Stimulated activated CD4-positive, alpha-beta T cell treated with anti-CD3 and anti-CD28 coated beads, Interleukin-2, amount 100 ng/mL, for 4 hours (primary cell): ENCODE data around the gene GLDC.

Experiments used
- DNase-seq: peaks from one replicate; pipeline ENCODE4 v3.0.0-alpha.2; 2020; ENCODE audit warnings: low read depth

Gene GLDC

DNA sequence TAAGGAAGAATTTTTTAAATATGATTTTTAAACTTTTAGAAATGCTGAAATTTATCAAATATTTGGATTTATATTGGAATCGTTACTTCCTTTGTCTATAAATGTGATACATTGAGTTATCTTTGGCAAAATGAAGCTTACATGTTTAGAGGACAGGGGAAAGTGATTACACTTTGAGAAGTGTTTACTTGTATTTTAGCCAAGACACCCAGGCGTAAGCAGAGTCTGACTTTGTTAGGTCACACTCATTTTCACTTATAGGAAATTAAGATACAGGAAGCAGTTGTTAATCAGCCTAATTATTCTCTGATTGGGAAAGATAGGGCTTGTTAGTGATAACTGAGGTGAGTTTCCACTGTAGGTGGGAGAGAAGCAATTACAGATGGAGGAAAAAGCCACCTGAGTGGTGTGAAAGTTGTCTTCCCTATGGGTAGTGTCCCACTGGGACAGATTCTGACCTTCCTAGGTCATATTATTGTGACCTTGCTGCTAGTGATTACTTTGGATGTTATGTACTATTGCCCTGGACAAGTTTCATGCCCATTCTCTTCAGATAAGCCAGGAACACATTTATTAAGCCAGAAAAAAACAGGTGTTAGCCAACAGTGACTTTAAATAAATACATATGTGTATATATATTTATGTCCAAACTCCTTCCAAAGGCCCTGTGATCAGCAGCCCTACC is 143.9 kb downstream of the GLDC start:
- DNase-seq = no peak

DNA sequence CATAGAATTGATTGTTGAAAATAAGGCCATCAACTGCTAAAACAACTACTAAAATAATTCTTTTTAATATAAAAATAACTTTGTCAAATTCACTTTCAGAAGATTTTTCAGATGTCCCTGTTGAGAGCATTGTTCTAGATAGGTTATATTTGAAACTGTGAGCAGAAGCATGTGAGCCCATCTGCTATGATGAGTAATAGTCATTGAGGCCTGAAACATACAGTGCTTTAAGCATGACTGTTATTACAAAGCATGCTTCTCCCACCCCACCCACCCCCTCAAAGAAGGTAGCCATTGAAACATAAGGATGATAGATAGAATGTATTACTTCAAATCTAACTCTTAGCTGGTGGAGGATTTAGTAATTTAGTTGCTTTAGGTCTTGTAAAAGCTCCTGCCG is 146.5 kb downstream of the GLDC start:
- DNase-seq = no peak

DNA sequence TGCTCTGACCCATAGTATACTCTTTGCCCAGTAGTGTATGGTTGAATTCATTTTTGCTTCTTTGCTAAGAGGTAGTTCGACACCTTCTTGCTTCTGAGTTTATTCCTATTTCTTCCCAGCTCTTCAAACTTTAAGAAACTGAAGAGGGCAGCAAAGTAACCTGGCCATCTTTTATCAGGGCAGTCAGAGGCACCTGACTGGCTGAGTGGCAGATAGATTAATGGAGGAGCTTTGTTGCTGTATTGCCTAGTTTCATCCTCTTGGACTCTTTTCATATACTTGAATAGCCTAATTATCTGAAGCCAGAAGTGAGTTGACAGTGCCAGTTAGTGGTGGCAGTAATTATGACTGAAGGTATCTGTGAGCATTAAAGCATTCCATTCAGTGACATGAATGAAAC is 150.1 kb downstream of the GLDC start:
- no peak for DNase-seq

DNA sequence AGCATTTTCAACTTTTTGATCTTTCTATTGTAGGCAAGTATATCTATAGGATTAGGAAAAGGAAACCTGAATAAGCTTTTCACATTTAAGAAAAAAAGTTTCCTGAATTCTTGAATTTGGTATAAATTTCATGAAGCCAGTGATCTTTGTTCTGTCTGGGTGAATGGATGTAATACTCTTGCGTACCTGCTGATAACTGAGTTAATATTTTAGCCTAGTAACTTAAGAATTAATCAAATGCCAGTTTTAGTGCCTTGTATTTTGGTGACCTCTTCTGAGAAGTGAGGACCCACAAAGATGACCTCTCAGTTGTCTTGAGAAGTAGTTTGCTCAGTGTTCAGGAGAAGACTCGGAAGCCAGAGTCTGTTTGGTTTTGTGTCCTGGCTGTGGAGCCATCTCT is 154.7 kb downstream of the GLDC start:
- no peak for DNase-seq

DNA sequence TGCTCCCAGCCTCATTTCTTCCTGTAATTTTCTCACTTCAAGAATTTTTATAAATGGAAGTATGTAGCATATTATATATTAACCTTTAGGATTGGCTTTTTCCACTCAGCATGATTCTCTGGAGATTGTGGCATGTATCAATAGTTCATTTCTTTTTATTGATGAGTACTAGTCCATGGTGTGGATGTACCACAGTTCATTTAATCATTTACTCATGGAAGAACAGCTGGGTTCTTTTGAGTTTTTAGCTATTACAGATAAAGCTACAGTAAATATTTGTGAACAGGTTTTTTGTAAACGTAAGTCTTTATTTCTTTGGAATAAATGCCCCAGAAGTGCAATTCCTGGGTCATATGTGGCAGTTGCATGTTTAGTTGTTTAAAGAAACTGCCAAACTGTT is 156.4 kb downstream of the GLDC start:
- DNase-seq = no peak

DNA sequence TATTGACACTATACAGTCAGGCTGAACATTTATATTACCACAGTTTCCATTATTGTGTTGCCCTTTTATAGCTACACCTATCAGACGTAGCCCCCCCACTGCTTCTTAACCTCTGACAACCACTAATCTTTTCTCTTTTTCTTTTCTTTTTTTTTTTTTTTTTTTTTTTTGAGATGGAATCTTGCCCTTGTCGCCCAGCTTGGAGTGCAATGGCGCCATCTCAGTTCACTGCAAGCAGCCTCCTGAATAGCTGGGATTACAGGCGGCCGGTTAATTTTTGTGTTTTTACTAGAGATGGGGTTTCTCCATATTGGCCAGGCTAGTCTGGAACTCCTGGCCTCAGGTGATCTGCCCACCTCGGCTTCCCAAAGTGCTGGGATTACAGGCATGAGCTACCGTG is 157.1 kb downstream of the GLDC start:
- DNase-seq = no peak

DNA sequence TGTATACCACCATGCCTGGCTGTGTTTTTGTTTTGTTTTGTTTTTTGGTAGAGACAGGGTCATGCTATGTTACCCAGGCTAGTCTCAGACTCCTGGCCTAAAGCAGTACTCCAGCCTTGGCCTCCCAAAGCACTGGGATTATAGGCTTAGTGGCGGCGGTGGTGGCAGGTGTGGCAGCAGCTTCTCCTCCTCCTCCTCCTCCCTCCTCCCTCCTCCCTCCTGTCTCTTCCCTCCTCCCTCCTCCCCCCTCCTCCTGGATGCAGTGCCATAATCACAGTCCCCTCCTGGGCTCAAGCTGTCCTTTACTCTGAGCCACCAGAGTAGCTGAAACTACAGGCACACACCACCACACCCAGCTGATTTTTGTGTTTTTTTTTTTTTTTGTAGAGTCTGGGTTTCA is 161.3 kb downstream of the GLDC start:
- no peak for DNase-seq
